GM21786 (cell line): ENCODE measurements around the gene C20orf202.
"Not testable (repeated sequence)": the region's sequence is repeated elsewhere in the genome, so short reads cannot be mapped to it uniquely, and the experiment has no call there.

Source experiments
- ATAC-seq: cut with Tn5 transposase; IDR thresholded peaks from one replicate; pipeline ENCODE4 v1.9.1; 2021; ENCODE audit not compliant: unreplicated experiment

The C20orf202 gene

DNA sequence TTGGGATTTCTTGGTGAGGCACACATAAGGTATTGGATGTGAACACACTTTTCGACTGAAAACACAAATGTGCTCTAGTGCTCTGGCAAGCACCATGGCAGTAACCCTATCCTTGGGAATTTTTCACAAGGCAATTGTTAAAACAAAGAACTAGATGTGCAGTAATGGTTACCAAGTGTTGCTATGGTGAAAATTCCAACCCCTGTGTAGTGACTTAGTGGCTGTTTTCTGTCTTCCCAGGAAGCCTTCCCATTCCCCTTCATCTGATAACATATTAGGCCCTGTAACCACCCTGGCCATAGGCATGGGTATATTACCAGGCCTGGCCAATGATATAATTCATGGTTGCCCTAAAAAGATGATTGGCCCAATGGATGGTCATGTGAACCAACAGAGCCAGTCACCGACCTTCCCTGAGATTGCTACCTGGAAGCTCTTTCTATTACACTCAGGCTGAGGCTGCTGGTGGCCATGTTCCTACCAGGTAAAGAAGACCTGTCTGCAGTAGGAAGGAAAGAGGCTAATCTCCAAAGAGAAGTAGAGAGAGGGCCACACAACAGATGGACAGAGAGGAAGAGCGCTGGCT lies 4.1 kb downstream of the C20orf202 start:
- no peak for ATAC-seq

DNA sequence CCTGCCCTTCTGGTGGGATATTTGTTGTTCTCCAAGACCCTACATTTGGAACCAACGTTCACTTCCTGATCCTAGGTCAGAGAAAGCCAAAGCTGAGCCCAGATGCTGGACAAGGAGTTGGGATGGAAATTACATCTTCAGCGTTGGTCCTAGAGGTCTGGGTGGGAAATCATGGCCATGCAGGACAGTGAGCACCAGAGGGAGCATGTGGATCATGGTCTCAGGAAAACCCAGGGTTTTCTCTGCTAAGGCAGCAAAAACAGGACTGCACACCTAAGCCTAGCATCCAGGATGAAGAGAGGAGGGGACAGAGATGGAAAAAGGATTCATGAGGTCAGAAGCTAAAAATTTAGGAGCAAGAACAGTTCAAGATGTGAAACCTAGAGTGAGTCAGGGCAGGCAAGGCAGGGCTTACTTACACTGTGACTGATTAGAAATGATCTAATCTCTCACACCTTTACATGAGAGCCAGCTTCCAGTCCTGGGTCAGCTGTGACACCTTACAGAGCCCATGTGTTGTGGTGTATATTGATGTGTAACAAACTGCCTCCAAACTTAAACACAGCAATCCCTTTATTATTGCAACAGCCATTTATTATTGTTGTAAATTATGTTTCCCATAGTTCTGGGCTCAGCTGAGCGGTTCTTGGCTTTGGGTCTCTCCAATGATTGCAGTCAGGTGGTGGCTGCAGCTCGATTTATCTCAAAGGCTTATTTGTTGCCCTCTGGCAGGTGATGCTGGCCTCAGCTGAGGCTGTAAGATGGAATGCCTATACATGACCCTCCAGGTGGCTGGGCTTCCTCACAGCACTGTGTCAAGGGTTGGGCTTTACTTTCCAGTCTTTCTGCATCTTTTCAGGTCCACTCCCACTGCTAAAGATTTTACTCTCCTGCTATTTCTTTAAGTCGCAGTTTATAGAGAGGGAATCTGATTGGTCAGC lies 6.5 kb downstream of the C20orf202 start:
- ATAC-seq: no peak

DNA sequence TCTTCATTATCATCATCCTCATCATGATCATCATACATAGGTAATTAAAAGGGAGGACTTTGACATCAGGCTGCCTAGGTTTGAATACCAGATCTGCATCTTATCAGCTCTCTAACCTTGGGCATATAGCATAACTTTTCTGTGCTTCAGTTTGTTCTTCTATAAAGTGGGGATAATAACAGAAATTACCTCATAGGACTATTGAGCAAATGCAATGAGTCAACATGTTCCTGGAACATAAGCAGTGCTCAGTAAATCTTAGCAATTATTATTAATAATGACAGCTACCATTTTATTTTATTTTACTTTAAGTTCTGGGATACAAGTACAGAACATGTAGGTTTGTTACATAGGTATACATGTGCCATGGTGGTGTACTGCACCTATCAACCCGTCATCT lies 7.2 kb downstream of the C20orf202 start:
- ATAC-seq: no peak

DNA sequence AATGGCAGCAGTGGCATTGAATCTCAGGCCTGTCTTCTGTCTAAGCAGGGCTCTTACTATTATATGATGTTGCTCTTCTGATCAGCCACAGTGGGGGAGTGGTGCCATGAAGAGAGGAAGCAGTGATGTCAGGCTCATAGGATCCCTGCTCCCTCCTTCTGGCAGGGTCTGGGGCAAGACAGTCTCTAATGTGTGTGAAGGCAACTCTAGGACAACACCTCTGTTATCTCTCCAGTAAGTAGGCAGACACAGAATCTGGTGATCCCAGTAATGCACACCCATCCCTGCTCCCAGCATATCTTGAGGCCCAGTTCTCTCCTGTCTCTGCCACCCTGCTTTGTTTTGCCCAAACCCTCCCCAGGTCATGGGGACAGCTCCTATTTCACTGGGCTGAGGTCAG lies 8.8 kb downstream of the C20orf202 start:
- no peak for ATAC-seq

DNA sequence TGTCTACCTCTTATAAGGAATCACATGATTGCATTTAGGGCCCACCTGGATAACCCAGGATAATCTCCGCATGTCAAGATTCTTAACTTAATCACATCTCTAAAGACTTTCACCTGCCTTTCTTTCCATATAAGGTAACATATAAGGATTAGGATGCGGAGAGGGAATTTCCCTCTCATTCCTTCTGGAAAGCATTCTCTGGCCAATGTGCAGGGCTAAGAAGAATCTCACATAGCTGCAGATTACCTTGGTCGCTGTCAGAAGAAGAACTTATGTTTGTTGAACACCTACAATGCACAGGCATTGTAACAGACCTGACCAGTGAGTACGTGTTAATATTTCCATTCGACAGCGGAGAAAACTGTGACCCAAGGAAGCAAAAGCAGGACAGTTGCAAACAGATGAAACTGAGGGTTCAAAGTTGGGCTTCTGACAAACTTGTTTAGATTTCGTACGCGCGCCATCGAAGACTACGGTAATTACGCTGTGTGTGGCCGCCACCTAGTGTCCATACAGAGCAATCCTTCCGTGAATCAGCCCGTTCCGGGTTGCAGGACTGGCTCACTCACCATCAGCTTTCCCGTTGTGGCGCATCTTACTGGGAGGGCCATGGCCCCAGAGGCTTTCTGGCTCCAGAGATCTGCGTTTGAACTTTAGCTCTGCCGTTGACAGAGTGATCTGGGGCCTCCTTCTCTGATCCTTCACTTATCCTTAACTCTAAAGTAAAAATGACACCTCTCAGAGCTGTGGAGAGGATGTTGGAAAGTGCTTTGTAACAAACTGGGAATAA lies 9.5 kb downstream of the C20orf202 start:
- peak; percentile 55 for ATAC-seq

DNA sequence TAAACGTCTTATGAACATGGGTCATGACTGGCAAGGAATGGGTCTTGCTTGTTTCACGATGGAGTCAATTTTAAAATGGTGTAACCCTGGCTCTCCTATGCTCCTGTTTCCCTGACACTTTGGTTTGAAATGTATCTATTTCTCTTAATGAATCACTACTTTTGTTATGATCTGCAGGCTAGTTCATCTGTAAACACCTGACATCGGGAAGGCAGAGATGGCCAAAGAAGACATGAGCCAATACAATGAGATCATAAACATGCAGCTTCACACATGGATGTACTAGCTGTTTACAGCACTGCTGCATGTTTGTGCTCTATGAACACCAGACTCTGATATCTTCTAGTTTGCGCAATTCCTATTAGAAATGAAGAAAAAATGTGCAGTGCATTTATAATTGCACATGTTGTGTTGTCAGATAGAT lies 11.6 kb downstream of the C20orf202 start:
- ATAC-seq: no peak

DNA sequence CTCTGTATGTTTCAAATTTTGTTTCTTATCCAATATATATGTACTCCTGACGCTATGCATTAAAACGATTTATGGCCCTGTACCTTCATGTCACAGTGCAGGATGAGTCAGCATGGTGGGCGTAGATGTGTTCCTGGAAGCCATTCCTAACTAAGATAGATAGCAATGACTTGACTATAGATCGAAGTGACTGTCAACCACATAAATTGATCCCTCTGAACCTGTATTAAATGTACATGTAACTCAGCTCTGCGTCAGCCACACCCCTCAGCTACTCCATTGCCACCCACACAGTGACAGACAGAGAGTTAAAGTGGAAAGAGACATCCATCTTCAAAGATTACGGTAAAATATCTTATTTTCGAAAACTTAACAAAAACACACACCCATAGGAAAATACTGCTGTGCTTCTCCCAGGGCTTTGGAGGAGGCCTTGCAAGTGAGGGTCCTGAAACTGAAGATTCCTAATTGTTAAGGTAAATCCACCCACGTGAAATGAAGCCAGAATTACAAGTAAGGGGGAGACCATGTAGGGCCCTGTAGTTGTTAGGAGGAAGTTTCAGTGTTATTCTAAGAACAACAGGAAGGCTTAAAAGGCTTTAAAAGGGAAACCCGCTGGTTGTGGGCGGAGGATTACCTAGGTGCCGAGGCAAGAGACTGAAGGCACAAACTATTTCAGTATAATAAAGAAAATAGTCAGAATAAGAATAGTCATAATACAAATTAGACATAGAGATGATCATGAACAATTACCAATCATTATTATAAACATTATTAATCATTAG lies 12.3 kb downstream of the C20orf202 start:
- ATAC-seq: no peak

DNA sequence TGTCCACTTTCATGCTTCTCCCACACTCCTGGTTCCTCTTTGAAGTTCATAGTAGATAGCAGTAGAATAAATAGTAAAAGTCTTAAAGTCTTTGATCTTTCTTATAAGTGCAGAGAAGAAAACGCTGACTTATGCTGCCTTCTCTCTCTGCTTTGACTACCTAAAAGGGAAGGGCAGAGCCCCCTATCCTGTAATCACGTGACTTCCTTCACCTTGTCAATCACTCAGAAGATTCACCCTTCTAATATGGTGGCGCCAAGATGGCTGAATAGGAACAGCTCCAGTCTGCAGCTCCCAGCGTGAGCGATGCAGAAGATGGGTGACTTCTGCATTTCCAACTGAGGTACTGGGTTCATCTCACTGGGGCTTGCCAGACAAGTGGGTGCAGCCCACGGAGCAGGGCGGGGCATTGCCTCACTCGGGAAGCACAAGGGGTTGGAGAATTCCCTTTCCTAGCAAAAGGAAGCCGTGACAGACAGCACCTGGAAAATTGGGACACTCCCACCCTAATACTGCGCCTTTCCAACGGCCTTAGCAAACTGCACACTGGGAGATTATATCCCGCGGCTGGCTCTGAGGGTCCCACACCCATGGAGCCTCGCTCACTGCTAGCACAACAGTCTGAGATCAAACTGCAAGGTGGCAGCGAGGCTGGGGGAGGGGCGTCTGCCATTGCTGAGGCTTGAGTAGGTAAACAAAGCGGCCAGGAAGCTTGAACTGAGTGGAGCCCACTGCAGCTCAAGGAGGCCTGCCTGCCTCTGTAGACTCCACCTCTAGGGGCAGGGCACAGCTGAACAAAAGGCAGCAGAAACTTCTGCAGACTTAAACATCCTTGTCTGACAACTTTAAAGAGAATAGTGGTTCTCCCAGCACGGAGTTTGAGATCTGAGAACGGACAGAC lies 13.5 kb downstream of the C20orf202 start:
- ATAC-seq: not testable (repeated sequence)

DNA sequence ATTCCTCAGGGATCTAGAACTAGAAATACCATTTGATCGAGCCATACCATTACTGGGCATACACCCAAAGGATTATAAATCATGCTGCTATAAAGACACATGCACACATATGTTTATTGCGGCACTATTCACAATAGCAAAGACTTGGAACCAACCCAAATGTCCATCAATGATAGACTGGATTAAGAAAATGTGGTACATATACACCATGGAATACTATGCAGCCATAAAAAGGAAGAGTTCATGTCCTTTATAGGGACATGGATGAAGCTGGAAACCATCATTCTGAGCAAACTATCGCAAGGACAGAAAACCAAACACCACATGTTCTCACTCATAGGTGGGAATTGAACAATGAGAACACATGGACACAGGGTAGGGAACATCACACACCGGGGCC lies 19.5 kb downstream of the C20orf202 start:
- not testable (repeated sequence) for ATAC-seq

DNA sequence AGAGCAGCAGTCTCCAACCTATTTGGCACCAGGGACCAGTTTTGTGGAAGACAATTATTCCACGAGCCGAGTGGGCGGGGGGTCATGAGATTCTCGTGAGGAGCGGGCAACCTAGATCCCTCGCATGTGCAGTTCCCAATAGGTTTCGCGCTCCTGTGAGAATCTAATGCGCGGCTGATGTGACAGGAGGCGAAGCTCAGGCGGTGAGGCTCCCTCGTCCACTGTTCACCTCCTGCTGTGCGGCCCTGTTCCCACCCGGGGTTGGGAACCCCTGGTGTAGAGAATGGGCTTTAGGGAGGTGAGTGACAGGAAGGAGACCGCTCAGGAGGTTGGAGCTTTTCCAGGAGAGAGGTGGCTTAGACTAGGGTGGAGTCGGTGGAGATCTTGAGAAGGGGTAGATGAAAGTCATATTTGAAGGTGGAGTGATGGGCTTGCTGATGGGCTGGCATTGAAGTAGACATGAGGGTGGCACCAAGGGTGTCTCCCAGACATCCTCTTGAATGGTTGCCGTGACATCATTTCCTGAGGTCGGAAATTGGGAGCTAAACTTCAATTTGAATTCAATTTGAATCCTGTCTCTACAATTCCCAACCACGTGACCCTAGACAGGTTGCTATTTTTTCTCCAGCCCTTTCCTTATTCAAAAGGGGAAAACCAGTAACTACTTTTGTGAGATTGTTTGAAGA lies 21.1 kb downstream of the C20orf202 start:
- ATAC-seq: no peak

DNA sequence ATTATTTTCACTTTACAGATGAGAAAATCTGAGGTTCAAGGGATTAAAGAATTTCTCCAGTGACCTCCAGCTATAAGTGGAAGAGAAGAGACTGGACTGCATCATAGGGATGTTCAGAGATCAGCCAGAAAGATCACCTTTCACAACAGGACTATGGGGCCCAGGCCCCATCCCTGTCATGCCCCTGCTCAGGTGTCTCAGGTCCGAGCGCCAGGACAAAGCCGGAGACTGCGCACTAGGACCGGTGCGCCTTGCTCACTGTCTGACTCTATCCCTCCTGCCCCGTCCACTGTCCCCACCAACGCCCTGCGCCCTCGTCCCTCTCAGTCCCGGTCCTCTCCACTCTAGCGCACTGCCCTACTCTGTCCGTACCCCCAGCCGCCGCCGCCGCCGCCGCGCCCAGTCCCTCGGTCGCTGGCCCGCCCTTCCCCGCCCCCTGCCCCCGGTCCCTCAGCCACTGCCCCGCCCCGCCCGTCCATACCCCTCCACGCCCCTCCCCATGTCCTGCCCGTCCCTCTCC lies 22.1 kb downstream of the C20orf202 start:
- no peak for ATAC-seq

DNA sequence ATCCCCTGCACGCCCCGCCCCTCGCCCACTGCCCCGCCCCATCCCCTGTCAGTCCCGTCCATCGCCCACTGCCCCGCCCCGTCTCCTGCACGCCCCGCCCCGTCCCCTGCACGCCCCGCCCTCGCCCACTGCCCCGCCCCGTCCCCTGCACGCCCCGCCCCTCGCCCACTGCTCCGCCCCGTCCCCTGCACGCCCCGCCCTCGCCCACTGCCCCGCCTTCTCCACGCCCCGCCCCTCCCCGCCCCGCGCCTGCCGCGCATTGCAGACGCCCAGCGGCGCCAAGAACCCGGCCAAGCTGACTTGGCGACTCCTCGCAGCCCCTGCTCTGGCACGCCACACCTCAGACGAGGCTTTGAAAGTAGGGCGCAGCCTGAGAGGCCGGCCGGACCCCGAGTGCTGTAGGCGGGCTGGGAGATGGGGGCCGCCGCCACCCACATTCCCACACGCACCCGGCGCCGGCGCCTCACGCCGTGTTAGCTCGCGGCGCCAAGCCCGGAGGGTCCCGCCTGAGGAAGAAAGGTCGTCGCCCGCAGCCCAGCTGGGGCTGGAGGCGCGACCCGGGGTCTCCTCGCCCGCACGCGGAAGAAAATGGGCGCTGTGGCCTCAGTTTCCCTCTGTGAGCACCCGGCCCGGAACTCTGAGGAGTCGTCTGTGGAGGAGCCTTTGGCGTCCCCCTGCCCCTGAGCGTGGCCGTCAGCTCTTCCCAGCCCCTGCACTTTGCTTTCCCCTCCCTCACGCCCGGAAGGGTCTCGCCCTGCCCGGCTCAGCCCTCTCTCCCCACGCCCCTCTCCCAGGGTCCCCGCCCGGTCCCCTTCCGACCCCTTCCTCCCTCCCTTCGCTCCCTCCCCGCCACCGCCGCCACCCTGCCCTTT lies 22.8 kb downstream of the C20orf202 start, which contains the start of gene RAD21L1:
Gene RAD21L1, plus strand, starts transcription at position 262 of the 872 bp plus-strand sequence. CDS start 2,410 bp downstream, outside the sequence.
- no peak for ATAC-seq

DNA sequence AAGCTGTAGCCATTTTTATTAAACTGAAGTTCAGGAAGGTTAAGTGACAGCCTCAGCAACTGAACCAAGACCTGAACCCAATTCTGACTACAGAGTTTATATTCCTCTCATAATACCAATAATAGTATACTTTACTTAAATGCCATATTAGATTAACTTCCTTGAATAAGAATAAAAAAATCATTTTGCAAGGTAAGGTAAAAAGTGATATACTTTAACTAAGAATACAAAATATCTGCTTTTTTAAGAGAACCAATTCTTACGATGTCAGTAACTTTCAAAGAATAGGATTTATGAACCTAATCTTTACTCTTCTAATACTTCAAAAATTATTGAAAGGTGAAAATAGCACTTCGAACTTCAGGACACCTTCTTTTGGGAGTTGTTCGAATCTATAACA lies 26.3 kb downstream of the C20orf202 start:
- no peak for ATAC-seq

DNA sequence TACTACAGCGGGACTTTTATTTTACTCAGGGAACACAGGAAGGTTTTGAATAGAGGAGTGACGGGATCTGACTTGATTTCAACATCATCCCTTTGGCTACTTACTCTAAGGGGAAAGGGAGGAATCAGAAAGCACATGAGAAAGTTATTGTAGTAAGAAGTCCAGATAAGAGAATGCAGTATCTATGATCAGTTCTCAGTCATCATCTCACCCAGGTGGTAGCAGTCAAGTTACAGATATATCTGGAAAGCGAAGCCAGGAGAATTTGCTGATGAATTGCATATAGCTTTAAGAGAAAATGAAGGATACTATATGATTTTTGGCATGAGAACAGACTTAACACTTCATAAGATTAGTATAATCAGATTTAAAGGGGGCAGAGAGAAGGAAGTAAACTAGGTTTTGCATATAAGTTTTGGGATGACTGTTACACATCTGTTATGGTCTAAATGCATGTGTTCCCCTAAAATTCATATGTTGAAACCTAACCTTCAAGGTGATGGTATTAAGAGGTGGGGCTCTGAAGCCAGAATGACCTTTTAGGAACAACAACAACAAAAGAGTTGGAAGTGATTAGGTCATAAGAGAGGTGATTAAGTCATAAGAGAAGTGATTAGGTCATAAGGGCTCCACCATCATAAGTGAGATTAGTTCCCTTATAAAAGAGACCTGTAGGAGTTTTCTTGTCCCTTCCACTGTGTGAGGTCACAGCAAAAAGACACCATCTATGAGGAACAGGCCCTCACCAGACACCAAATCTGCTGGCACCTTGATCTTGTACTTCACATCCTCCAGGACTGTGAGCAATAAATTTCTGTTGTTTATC lies 29.2 kb downstream of the C20orf202 start:
- no peak for ATAC-seq

DNA sequence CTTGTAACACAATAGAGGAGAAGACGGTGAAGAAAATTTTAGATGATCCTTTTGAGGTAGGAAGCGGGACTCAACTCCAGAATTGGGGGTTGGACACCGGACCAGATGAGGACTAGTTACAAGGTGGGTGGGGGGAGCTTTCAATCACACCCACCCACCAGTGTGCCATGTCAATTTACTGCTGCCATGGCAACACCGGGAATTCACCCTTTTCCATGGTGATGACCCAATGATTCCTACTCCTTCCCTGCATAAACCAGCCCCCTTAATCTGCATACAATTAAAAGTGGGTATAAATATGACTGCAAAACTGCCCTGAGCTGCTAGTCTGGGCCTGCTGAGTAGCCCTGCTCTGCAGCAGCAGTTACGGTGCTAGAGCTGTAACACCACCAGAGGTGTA lies 37.3 kb downstream of the C20orf202 start:
- no peak for ATAC-seq

DNA sequence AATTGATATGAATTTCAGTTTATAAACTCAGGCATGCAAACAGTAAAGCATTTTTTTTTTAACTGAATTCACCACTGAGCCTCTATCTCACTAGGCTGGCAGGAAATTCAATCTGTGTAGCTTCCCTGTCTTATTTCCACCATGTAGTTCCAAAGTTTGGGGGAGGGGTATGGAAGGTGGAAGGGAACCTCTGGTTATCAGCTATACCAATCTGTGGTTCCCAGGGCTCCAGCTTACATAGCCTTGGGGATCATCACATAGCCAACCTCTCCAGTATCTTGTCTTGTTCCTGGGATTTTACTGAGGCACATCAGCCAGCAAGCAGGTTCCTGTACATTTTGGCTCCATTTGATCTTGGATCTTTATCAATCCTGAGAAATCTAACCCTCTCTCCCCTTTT lies 38.2 kb downstream of the C20orf202 start:
- no peak for ATAC-seq

DNA sequence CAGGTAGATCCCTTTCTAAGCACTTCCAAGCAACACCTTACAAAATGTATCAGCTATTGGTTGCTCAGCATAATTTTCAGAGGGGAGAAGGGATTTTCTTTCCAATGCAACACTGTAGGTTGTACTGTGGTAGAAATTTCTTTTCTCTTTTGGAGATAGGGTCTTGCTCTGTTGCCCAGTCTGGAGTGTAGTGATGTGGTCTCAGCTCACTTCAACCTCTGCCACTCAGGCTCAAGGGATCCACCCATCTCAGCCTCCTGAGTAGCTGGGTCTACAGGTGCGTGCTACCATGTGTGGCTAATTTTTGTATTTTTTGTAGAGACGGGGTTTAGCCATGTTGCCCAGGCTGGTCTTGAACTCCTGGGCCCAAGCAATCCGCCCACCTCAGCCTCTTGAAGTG lies 38.8 kb downstream of the C20orf202 start:
- no peak for ATAC-seq
